DOHH2 (cell line): Measurements from ENCODE around the gene CRHR1.

Experiments
- EZH2phosphoT487 ChIP-seq: fragments of 200-600 bp; sonication (generic); IDR thresholded peaks from 2 replicates; pipeline ENCODE4 v1.6.1; 2017; ENCODE audit warnings: borderline replicate concordance, mild to moderate bottlenecking, antibody characterized with exemption, low read length, moderate library complexity, mixed read lengths
- TF ChIP-seq, protein P1 (sequence below): fragments of 200-600 bp; sonication (generic); IDR thresholded peaks from one replicate; pipeline ENCODE4 v1.5.1; 2014; ENCODE audit warnings: antibody characterized with exemption, mild to moderate bottlenecking, low read depth, low read length; ENCODE audit not compliant: poor library complexity, severe bottlenecking

DNA sequence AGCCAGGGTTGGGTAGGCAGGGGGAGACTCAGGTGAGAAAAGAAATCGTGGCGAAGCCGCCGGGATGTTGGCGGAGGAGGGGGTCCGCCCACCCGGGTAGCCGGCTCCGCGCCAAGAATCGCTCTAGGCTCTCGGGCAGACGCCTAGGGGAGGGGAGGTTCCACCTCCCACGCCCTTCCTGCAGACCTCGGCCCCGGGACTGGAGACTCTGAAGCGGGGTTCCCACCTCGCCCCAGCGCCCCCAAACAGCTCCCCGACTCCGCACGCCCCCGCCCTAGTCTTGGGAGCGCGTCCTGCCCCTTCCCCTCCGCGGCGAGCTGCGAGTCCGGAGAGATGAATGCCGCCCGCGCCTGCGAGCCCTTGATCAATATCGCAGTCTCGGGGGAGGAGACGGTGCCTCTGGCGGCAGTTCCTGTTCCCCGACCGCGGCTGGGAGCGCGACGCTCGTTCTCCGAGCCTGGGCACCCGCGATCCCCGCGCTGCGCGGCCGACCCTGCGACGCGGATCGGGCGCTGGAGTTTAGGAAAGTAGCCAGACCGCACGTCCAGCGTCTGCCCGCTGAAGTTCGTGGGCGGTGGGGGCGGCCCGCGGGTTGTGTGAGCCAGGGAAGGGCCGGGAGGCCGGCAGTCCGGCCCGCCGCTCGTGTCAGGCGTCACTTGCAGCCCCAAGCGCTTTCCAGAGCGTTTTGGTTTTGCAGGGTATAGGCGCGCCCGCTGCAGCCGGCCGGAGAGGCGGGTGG, 790 bp downstream of the CRHR1 start:
- TF ChIP-seq, protein P1, sequence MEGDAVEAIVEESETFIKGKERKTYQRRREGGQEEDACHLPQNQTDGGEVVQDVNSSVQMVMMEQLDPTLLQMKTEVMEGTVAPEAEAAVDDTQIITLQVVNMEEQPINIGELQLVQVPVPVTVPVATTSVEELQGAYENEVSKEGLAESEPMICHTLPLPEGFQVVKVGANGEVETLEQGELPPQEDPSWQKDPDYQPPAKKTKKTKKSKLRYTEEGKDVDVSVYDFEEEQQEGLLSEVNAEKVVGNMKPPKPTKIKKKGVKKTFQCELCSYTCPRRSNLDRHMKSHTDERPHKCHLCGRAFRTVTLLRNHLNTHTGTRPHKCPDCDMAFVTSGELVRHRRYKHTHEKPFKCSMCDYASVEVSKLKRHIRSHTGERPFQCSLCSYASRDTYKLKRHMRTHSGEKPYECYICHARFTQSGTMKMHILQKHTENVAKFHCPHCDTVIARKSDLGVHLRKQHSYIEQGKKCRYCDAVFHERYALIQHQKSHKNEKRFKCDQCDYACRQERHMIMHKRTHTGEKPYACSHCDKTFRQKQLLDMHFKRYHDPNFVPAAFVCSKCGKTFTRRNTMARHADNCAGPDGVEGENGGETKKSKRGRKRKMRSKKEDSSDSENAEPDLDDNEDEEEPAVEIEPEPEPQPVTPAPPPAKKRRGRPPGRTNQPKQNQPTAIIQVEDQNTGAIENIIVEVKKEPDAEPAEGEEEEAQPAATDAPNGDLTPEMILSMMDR: no peak
- no peak for TF ChIP-seq EZH2phosphoT487
